GM18951 (cell line): ENCODE measurements around the gene ZNF888.
"Not testable (repeated sequence)": the region's sequence is repeated elsewhere in the genome, so short reads cannot be mapped to it uniquely, and the experiment has no call there.

Source experiments
- POLR2A ChIP-seq: IDR thresholded peaks from 4 replicates; pipeline ENCODE4 v1.6.1; 2011; ENCODE audit warnings: mild to moderate bottlenecking; ENCODE audit not compliant: insufficient read length, insufficient read depth; ENCODE audit errors: extremely low read depth
- in situ Hi-C: fragments of 300-500 bp; cut with MboI; formaldehyde crosslinking; loops from one replicate; pipeline ENCODE4 v1.12.0; 2022; ENCODE audit warnings: low sequenced_read_pairs, mixed read lengths, inconsistent platforms; ENCODE audit not compliant: unreplicated experiment

ZNF888 gene

GRCh38 chr19:52945652-52946321, 22.6 kb upstream of the ZNF888 start:
- TF ChIP-seq POLR2A, result no peak
- in situ Hi-C loops, result no loop called here

GRCh38 chr19:52944703-52945493, 21.7 kb upstream of the ZNF888 start:
- in situ Hi-C loops, result not testable (repeated sequence)

GRCh38 chr19:52943884-52944643, 20.8 kb upstream of the ZNF888 start:
- in situ Hi-C loops, result no loop called here

GRCh38 chr19:52943134-52943883, 20.1 kb upstream of the ZNF888 start:
- no peak for TF ChIP-seq POLR2A
- in situ Hi-C loops, result no loop called here

More at GRCh38 chr19:52943884-52944643, 20.8 kb upstream of the ZNF888 start:
- no peak for TF ChIP-seq POLR2A

- in situ Hi-C loops, result no loop called here
- TF ChIP-seq POLR2A, result peak; percentile 88
Observed at GRCh38 chr19:52942386-52943133, 19.3 kb upstream of the ZNF888 start.

- in situ Hi-C loops, result no loop called here
- no peak for TF ChIP-seq POLR2A
Observed at GRCh38 chr19:52941941-52942385, 18.7 kb upstream of the ZNF888 start.

GRCh38 chr19:52941523-52941922, 18.3 kb upstream of the ZNF888 start:
- in situ Hi-C loops, result not testable (repeated sequence)

GRCh38 chr19:52940905-52941304, 17.7 kb upstream of the ZNF888 start:
- in situ Hi-C loops, result not testable (repeated sequence)

- no peak for TF ChIP-seq POLR2A
- in situ Hi-C loops, result no loop called here
Observed at GRCh38 chr19:52938761-52939160, 15.5 kb upstream of the ZNF888 start.

- in situ Hi-C loops, result no loop called here
- no peak for TF ChIP-seq POLR2A
Observed at GRCh38 chr19:52936954-52937325, 13.7 kb upstream of the ZNF888 start.

GRCh38 chr19:52936151-52936953, 13.1 kb upstream of the ZNF888 start:
- in situ Hi-C loops, result no loop called here
- TF ChIP-seq POLR2A, result no peak

GRCh38 chr19:52935434-52935833, 12.2 kb upstream of the ZNF888 start:
- TF ChIP-seq POLR2A, result no peak

GRCh38 chr19:52924641-52925040, 1.4 kb upstream of the ZNF888 start:
- in situ Hi-C loops, result not testable (repeated sequence)

More at GRCh38 chr19:52935434-52935833, 12.2 kb upstream of the ZNF888 start:
- in situ Hi-C loops, result no loop called here
